ENCODE data around the gene KAZN.

GRCh38 chr1:14735841-14736240, 137.4 kb downstream of the KAZN start:
- TF ChIP-seq CTCF (conservative IDR thresholded peaks at IDR 0.05; ENCODE audit: low read length) = no peak
- TF ChIP-seq EZH2phosphoT487 (IDR thresholded peaks at IDR 0.05; ENCODE audit: borderline replicate concordance) = no peak
